ENCODE measurements around the gene PRPF6.

GRCh38 chr20:64072498-64073063 lies 91.6 kb downstream of the PRPF6 start:
- TF ChIP-seq POLR2A (IDR thresholded peaks at IDR 0.05) (no peak), CTCF (IDR thresholded peaks at IDR 0.05) (no peak), EP300 (IDR thresholded peaks at IDR 0.05) (no peak), POLR2AphosphoS5 (IDR thresholded peaks at IDR 0.05) (no peak)

Measured in upper lobe of left lung (tissue), 4 donors.